T-helper 9 cell (primary cell): ENCODE data around the gene CST3.
"Not testable (repeated sequence)": the region's sequence is repeated elsewhere in the genome, so short reads cannot be mapped to it uniquely, and the experiment has no call there.

ENCODE experiments used
- DNase-seq: peaks from one replicate; pipeline ENCODE4 v3.0.0-alpha.2; 2020

CST3 gene

DNA sequence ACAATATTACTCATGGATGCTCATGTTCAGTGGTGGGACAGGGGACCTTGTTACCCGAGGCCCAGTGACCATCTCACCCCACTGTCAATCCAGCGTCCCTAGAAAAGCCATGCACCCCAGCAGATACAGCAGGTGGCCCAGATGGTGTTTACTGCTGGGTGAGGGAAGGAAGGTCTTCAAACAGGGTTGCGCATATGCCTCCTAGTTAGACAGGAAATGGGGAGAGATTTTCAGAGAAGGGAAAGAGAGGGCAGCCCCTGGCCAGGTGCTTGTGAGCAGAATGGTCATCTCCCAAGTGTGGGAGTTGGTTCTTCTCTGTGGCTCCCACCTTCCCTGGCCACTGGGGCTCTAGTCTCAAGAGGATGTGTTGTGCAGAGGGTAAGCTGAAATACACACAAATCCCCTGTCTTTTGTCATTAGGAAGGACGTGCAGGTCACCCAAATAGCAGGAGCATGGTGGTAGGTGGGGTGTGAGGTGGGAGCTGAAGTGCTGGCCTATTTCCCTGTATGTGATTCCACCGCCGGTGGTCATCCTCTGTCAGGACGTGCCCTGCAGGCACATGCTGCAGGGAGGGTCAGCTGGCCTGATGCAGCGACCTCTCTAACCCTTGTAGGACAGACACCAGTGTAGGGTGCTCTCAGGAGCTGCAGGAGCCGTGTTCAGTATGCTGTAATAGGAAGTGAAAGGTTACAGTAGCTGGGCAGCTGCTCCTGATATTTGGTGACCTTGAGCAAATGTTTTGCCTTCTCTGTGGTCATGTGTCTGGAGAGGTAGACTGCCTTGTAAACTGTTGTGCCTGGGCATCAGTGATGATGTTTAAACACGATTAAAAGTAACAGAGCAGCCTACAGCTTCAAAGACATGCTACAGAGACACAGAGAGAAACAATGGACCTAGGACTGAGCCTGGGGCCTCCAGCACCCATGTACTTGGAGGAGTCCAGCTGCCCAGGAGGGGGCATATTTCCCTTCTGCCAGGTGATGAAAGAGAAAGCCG is 3.2 kb upstream of the CST3 start:
- no peak for DNase-seq

DNA sequence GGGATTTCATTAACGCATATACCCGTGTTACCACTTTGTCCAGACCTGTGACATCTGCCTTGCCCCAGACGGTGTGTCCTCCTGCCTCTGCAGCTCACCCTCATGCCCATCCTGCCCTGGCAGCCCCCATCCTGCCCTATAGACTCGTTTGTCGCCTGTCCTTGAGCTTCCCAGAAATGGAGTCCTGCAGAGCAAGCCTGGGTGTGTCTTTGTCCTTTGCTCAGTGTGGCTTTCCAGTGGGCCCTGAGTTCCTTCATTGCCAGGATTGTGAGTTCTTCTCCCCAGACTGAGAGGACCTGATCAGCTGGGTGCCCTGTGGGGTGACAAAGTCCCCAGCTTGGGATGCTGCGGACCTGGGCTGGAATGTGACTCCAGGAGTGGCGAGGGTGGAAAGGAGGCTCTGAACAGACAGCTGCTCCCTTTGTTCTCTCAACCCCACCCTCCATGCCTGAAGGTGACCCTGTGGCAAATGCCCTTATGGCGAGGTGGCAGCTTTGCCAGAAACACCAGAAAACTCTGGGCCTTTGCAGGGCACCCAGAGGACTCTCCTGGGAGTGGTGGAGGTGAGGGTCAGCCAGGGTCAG is 2.4 kb upstream of the CST3 start:
- DNase-seq = no peak

DNA sequence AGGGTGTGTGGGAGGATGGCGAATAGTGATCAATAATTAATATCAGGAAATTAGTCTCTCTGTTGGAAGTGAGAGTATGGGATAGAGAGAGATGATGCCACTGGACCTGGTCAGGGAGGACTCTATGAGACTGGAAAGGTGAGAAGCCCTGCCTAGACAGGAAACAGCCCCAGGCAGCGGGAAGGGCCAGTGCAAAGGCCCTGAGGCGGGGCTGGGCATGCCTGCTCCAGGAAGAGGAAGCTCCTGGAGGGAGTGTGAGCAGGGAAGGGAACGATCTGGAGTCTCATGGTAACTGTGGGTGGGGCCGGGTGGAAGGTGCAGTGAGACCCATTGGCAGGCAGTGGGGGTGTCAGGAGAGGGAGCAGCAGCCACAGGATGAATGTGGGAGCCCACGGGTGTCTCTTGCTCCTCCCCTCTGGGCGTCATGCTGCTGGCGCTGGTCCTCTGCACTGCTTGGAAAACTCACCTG is 1.8 kb upstream of the CST3 start:
- DNase-seq = no peak

DNA sequence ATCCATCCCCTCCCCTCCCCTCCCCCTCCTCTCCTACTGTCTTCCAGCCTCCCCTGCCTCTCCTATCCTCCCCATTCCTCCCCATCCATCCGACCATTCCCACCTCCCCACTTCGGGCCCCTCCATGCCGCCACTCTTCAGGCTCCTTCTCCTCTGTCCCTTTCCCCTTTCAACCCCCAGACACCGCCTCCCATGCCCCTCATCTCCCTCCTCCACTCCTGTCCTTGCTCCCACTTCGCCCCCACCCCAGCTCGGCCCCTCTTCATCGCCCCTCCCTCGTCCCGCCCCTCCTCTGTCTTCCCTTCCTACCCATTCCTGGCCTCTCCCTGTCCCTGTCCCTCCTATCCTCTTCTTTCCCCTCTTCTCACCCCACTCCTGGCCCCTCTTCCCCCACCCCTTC is 554 bp upstream of the CST3 start:
- no peak for DNase-seq

DNA sequence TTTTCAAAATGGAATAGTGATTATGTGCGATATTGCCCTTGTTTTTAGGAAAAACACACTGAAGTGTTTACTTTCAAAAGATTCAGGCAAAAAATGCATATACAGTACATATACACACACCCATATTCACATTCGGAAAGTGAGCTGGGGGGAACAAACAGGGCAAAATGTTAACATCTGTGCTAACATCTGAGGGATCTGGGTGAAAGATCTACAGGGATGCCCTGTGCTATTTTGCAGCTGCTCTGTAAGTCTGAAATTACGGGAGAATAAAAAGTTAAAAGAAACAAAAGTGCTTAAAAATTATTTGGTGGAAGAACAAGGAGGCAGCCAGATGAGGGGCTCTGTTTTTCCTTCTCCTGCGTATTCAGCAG is 860 bp downstream of the CST3 start:
- no peak for DNase-seq

DNA sequence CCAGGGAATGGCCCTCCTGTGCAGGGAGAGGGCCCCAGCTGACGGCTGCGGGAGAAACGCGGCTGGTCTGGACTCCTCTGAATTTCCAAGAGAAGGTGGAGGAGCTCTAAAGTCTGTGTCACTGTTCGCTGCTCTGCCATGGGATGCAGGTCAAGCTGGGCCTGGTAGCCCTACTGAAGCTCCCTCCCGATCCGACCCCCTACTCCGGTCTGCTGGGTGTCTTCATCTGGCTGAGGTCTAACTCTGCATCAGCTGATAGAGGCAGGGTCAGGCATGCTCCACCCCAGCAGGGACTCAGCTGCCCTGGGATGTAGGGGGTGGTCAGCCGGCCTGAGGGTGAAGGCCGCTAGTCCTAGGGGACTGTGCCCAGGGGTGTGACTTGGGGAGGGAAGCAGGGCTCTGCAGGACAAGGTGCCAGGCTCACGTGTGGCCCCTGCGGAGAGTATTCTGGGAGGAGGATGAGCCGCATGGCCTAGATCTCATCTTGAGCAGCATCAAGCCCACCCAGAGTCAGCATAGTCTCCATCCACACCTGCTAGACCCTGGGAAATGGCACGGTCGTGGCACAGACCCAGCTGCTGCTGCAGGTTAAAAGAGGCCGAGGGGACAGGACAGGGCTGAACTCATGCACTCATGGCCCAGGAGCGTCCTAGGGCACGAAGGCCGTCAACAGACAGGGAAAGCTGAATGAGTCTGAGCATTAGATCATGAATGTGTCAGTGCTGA is 1.4 kb downstream of the CST3 start:
- DNase-seq = no peak

DNA sequence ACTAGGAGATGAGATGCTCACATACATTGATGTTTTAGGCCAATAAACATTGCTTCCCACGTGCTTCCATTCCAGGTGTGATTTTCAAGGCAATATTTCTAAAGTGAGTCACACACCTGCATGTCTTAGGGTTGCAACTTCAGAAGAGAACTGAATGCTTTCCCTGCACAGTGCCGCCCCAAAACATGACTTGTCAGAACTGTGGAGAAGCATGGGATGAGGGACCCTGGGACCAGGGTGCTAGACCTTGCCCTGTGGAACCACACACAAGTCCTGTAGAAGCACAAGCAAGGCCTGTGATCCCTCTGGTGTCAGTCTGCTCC is 2.0 kb downstream of the CST3 start:
- DNase-seq = not testable (repeated sequence)

DNA sequence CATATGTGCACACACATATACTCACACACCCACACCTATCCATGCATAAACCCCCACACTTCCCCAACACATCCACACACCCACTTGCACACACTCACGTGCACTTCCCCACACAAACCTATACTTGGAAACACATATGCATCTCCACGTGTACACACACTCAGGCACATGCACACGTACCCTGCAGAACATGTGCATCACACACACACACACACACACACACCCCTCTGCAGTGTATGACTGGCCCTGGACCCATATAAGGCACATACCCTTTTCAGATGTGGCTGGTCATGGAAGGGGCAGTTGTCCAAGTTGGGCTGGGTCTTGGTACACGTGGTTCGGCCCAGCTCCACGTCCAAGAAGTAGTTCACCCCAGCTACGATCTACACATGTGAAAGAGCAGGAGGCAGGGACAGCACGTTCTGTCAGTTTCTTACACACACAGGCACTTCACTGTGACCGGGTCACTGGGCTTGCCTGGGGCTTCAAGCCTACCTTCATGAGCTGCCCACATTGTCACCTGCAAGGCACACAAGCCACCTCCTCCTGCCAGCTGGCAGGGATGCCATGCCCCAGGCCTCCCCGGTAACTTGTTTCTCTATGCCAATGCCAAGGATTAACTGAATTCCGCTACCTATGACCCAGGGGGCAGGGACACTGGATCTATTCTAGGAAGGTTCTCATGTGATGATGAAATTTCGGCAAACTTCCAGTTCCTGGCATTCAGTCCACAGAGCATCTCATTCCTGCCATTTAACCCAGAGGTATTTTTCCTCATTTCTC is 2.6 kb downstream of the CST3 start:
- no peak for DNase-seq

DNA sequence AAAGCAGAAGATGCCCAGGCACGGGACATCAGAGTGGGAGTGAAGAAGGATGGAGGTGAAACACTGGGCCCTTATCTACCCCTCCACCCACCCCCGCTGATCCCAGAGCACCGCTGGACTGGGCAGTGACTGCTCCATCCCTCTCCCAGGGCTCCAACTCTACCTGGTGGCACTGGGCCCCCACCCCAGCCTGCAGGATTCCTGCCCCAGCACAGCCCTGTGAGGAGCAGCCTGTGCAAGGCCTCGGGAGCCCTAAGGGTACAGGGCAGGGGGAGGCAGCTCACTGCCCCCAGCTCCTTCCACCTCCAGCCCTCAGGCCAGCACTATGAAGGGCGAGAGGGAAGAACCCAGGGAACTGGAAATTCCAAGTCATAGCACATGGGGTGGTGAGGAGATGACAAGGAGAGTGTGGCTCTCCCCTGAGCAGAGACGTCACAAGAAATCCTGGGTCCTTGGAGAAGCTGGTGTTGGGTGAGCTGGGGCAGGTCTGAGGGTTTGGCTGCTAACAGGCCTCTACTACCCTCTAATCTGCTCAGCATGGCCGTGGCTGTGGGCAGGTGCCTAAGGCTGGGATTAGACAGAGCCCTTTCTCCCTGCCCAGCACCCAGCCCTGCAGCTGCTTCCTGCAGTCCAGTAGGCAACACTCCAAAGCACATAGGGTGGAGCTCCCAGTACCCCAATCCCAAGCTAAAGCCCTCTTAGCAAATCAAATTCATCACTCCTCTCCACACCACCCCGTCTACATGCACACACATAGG is 3.5 kb downstream of the CST3 start:
- DNase-seq = no peak

DNA sequence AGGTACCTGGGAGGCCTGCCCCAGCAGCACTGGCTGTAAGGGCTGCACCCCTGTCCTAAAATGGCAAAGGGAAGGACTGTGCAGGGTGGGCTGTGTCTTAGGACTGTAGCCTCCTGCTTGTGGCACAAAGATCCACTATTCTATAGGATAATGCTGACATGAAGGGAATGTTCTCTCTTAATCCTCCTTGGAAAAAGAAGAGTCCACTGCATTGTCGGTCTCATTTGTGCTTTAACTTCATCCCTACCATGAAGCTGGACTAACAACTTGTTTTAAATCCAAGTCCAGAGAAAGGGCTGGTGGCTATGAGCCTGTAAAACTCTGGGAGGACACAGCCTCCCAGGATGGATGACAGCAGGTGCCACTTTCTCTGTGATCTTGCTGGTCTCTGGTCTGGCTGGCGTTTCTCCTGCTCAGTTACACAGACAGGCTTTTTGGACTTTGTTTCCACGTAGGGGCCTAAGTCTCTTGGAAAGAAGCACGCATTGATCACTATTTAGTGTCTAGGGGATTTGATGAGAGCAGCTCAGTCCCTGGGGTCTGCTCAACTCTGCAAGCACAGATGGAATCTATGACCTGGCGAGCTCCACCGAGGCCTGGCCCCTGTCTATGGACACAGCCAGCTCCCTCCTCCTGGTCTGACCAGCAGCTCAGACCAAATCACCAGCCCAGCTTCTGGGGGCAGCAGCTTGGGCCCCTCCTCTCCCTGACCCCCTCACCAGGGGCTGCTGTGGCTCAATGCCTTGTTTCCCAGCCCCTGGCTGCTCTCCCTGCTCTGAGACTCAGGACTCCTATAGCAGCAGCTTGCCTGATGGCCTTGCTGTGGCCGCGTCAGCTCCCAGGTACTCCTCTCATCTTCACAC is 4.8 kb downstream of the CST3 start:
- no peak for DNase-seq

DNA sequence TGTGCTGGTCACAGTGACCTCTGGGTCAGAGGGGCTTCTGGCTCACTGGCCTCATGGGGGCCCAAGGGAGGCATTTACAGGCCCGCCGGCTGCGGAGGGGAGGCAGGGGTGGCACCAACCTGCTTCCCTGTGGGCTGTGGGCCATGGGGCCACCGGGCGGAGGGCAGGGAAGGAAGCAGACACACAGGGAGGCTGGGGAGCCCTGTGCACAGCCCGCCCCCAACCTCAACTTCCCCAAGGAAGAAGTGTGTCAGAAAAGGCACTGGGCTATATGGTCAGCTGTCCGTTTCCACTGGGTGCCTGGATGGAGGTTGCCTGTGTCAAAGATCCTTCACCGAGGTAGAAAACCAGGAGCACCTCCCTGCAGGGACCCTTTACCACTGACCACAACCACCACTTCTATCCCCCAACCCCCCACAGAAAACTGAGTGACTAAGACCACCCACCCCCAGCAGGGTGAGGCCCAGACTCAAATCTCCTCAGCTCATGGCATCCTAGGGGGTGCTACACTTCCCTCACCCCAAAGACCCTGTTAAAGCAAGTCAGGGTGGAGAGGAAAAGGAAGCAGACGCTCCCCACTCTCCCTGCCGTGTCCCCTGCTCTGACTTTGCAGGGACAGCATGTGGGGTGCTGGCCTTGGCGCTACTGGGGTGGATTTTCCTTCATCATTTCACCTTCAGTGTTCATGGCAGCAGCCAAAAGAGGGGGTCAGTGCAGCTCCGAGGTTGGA is 5.6 kb downstream of the CST3 start:
- DNase-seq = no peak

DNA sequence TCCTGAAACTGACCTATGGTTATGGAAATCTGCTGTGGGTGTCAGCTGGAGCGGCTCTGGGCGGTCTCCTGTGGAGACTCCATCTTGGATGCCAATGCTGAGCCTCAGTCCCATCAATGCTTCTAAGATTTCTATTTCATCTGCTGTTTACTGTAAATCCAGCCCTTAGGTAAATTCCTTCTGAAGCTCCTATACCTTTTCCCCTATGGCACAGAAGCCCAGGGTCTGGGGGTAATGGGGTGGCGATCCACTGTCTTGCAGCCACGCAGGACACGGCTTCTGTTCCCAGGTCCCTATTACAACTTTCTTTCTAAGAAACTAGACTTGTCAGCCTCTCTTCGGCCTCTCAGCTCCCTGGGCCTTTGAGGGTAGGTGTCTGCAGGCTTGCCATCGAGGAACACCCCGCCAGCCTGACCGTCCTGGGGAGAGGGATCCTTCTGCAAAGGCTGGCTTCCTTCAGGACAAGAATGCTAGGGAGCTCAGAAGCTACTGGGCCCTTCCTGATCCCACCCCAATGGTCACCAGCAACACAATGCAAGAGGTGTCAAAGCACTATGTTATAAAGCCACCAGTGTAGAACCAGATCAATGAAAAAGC is 6.4 kb downstream of the CST3 start:
- no peak for DNase-seq

DNA sequence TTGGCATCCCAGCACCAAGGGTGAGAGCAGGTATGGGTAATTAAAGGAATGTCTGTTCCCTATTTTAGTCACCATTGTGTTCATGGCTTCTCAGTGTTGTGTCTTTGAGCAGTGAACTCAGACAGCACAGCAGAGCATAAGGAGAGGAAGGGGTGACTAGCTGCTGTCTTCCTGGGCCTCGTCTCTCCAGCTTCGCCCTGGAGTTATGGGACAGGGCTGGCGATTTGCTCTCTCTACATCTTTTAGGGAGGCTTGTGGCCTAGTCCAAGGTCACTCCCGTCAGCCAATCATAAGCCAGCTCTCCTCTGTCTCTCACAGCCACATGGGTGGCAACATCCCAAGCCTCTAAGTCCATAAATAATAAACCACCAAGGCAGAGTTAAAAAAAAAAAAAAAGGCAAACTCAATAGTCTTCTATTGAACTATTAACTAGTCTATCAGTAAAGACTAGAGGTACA is 7.3 kb downstream of the CST3 start:
- DNase-seq = no peak

DNA sequence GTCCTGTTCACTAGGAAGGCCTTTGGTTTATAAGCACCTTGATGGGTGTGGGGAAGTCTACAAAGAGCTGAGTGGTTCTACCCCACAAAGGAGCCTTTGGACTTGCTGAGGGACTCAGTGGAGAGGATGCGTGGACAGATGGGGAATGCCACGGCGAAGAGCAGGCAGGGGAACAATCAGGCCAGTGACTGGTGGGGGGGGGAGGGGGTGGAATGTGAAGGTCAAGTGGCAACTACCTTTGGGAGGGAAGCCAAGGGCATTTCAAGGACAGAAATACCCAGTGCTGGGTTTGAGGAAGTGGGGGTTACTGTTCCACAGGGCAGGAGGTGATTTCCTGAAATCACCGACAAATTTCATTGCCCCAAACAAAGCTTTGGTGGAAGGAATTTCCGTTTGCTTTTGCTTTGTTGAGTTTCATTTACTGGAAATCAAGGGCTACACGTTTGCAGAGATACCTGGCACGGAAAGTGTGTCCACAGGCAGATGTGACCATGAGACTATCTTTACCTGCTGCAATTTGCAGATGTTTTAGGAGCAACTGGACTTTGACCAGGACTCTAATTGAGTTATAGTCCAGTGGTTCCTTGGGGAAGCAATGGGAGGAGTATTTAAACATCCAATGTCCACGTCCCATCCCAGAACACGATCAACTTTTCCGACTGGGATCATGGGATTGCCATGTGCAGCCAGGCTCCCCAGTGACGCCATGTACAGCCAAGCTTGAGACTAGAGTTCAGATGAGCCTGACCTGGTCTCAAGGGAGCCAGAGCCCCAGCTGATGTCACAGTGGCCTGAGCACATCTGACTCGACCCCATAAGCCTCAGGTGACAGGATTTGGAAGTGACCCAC is 8.0 kb downstream of the CST3 start:
- DNase-seq = no peak

DNA sequence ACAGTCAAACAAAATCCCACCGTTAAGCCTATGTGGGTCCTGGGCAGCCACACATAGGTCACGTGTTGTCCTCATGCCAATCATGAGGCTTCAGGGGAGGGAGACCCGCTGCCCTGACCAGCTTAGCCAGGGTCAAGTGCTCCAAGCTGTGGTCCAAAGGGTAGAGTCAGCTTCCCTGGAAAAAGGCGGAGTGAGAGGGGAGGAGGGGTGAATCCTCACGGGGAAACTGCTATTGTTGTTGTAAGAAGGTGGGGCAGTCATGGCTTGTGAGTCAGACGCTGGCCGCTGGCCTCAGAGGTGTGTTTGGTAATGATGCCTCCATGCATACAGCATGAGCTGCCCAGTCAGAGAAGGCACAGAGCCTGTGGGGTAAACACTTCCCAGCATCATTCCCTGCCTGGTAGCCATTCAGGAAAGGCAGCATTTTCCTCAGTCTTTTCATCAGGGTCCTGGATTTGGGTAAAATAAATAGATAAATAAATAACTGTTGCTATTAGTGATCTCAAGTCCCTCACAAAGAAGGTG is 8.7 kb downstream of the CST3 start:
- DNase-seq = no peak

DNA sequence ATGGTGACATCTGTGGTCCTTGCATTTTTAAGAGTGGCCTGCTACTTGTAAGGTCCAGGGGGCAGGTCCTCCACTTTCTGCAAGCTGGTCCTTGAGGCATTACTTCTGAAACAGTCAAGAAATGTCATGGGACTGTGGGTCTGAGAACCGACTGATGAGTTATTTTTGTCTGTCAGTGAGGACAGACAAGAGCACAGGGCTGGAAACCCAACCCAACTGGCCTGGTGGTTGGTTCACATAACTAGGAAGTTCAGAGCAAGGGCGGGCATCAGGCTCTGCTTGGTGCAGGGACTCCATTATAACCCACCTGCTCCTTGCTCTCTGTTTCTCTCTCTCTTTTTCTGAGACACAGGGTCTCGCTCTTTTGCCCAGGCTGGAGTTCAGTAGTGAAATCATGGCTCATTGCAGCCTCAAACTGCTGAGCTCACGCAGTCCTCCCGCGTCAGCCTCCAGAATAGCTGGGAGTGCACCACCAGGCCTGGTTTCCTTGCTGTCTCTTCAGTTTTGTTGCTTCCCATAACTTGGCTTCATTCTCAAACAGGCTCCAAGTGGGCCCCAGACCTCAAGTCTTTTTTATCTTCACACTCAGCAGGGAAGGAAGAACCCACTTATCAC is 9.2 kb downstream of the CST3 start:
- no peak for DNase-seq

DNA sequence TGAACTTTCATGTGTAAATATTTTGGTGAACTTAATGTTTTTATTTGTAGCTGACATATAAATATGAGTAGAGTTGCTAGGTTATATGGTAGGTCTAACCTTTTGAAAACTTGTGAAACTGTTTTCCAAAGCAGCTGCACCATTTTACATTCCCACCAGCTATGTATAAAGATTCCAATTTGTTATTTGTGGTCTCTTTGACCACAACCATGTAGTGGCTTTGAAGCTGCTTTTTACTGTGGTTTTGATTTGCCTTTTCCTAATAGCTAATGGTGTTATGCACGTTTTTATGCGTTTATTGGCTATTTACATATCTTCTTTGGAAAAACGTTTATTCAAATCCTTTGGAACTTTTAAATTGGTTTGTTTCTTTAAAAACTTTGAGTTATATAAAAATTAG is 10.3 kb downstream of the CST3 start:
- no peak for DNase-seq

DNA sequence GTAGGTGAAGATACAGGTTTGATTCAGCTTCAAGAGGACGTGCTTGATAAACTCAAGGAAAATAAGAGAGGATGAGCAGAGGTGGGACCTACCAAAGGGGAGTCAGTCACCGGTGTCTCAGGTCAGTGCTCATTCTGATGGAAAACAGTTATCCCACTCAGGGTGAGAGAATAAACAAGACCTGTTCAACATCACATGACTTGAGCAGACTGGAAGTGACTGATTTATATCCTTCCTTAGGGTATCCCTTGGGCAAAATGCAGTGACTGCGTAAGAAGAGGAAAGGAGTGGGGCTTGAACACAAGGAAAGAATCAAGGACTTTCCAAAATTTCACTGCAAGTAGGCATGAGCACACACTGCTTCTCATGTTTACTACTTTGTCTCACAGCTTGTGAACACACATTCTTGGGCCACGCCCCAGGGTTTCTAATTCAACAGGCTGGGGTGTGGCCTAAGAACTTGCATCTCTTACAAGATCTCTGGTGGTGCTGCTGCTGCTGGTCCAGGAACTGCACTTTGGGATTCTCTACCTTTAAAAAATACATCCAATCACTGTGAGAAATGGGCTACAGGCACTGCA is 11.6 kb downstream of the CST3 start:
- DNase-seq = no peak
